ENCODE results near the gene CKB. TPM values are rescaled to one million over a fixed set of nuclear protein-coding genes. Genes with fewer than 3 reads are reported as not detected.

The CKB gene
- polyA plus RNA-seq, 1 donor (not counting 4 experiments of a cell fraction or from before 2014, with no cell fraction given): 10.0 TPM

DNA sequence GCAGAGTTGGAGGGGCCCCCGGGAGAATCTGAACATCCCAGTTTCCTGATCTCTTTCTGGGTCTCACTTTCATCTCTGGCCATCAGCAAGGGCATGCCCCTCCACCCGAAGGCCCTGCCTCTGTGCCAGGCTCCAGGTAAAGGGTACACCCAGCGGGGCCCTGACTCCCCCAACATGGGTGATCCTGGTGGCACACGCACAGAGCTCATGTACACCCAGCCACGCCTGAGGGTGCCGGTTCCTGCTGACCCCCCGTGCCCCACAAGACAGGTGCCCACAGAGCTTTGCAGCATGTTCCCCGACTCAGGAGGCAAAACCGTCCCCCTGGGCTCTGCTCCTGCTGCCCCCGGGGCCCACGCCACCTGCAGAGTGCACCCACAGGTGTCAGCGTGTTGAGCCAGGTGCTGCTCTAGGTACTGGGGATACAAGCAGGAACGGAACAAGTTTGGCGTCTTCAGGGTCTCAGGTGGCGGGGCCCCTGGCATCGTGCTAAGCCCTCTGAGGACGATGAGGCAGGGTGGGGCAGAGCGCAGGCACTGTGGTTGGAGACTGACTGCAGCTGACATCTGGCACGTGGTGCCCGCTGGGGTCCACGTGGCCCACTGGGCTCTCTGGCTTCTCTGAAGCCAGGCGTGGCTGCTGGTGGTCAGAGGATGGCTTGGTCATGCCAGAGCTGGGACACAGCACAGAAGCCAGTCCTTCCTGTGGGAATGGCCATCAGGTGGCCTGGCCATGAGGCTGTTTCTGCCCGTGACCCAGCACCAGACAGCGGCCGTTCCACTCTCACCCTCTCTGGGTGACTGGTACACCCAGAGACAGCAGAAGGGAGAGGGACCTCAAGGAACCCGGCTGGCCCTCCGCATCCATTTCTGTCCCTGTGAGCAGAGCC lies 26.1 kb upstream of the CKB start:
- TF ChIP-seq, protein P1, sequence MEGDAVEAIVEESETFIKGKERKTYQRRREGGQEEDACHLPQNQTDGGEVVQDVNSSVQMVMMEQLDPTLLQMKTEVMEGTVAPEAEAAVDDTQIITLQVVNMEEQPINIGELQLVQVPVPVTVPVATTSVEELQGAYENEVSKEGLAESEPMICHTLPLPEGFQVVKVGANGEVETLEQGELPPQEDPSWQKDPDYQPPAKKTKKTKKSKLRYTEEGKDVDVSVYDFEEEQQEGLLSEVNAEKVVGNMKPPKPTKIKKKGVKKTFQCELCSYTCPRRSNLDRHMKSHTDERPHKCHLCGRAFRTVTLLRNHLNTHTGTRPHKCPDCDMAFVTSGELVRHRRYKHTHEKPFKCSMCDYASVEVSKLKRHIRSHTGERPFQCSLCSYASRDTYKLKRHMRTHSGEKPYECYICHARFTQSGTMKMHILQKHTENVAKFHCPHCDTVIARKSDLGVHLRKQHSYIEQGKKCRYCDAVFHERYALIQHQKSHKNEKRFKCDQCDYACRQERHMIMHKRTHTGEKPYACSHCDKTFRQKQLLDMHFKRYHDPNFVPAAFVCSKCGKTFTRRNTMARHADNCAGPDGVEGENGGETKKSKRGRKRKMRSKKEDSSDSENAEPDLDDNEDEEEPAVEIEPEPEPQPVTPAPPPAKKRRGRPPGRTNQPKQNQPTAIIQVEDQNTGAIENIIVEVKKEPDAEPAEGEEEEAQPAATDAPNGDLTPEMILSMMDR (optimal IDR thresholded peaks at IDR 0.05 in 1 of 3, IDR thresholded peaks at IDR 0.05 in 1 of 3, conservative IDR thresholded peaks at IDR 0.05 in 1 of 3; ENCODE audit: extremely low read depth in 1 of 3, insufficient read depth in 2 of 3, low read length in 3 of 3): no peak
- TF ChIP-seq EZH2 (IDR thresholded peaks at IDR 0.05; ENCODE audit: low read length): no peak
- Histone ChIP-seq H3K4me2 (ENCODE audit: control insufficient read depth, extremely low read depth, insufficient read depth, low read depth, low read length) (no peak overlapping the region), H3K79me2 (ENCODE audit: control insufficient read depth, insufficient read depth, low read length) (no peaks in the 10 kb centered on the region), H3K9me1 (ENCODE audit: control insufficient read depth, extremely low read depth, insufficient read depth, low read length) (peaks cover 11% of the 10 kb centered on the region), H3K4me1 (ENCODE audit: control insufficient read depth, extremely low read depth, insufficient read depth, low read length) (peaks cover 20% of the 10 kb centered on the region), H3K9ac (ENCODE audit: control insufficient read depth, extremely low read depth, insufficient read depth, low read length) (no peak overlapping the region), H3K4me3 (ENCODE audit: control insufficient read depth in 2 of 3, extremely low read depth in 1 of 3, insufficient read depth in 2 of 3, low read depth in 1 of 3, low read length in 3 of 3) (no peak overlapping the region), H3K36me3 (ENCODE audit: control insufficient read depth in 2 of 2, extremely low read depth in 1 of 2, insufficient read depth in 2 of 2, low read length in 2 of 2) (no peaks in the 10 kb centered on the region), H2AFZ (ENCODE audit: control insufficient read depth, low read length) (no peak overlapping the region), H4K20me1 (ENCODE audit: control insufficient read depth, extremely low read depth, insufficient read depth, low read length) (peaks cover 10% of the 10 kb centered on the region), H3K27me3 (ENCODE audit: control insufficient read depth, extremely low read depth, insufficient read depth, low read length) (no peaks in the 10 kb centered on the region), H3K9me3 (ENCODE audit: control insufficient read depth, low read depth, low read length) (no peaks in the 10 kb centered on the region), H3K27ac (ENCODE audit: control insufficient read depth, insufficient read depth, low read length) (no peak overlapping the region)
- FAIRE-seq: no peak
- no peak for DNase-seq (ENCODE audit: low read depth, low spot score)
- dilution Hi-C loops (cut with MboI; ENCODE audit: extremely low pct_ligation_motif_present, low sequenced_read_pairs): no loop called here

DNA sequence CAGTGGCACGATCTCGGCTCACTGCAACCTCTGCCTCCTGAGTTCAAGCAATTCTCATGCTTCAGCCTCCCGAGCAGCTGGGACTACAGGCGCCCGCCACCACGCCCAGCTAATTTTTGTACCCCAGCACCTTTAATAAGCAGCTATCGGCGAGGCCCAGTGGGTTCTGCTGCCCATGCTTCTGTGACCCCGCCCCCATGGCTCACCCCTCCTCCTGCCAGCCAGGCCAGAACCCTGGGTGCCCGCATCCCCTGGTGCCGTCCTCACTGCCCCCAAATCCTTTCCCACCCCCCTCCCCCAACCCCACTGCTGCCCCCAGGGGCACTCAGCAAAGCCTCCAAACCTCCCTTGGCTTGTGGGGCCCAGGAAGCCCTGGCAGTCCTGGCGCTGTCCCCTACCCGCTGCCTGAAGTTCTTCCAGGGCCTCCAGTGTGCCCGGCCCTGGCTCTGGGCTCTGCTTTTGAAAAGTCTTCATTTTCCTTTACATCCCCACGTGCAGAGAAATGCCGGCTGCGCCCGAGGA lies 25.4 kb upstream of the CKB start:
- Histone ChIP-seq H2AFZ (ENCODE audit: control insufficient read depth, low read length) (no peak overlapping the region), H3K36me3 (ENCODE audit: control insufficient read depth in 2 of 2, extremely low read depth in 1 of 2, insufficient read depth in 2 of 2, low read length in 2 of 2) (no peaks in the 10 kb centered on the region), H3K9me1 (ENCODE audit: control insufficient read depth, extremely low read depth, insufficient read depth, low read length) (peaks cover 11% of the 10 kb centered on the region), H3K4me3 (ENCODE audit: control insufficient read depth in 2 of 3, extremely low read depth in 1 of 3, insufficient read depth in 2 of 3, low read depth in 1 of 3, low read length in 3 of 3) (no peak overlapping the region), H3K27ac (ENCODE audit: control insufficient read depth, insufficient read depth, low read length) (no peak overlapping the region), H3K4me2 (ENCODE audit: control insufficient read depth, extremely low read depth, insufficient read depth, low read depth, low read length) (no peak overlapping the region), H3K9me3 (ENCODE audit: control insufficient read depth, low read depth, low read length) (no peaks in the 10 kb centered on the region), H3K4me1 (ENCODE audit: control insufficient read depth, extremely low read depth, insufficient read depth, low read length) (peaks cover 20% of the 10 kb centered on the region), H3K9ac (ENCODE audit: control insufficient read depth, extremely low read depth, insufficient read depth, low read length) (no peak overlapping the region), H3K79me2 (ENCODE audit: control insufficient read depth, insufficient read depth, low read length) (no peaks in the 10 kb centered on the region), H3K27me3 (ENCODE audit: control insufficient read depth, extremely low read depth, insufficient read depth, low read length) (no peaks in the 10 kb centered on the region), H4K20me1 (ENCODE audit: control insufficient read depth, extremely low read depth, insufficient read depth, low read length) (peaks cover 10% of the 10 kb centered on the region)
- TF ChIP-seq, protein P1 (optimal IDR thresholded peaks at IDR 0.05 in 1 of 3, IDR thresholded peaks at IDR 0.05 in 1 of 3, conservative IDR thresholded peaks at IDR 0.05 in 1 of 3; ENCODE audit: extremely low read depth in 1 of 3, insufficient read depth in 2 of 3, low read length in 3 of 3): no peak
- no peak for TF ChIP-seq EZH2 (IDR thresholded peaks at IDR 0.05; ENCODE audit: low read length)
- DNase-seq (ENCODE audit: low read depth, low spot score): no peak
- no peak for FAIRE-seq
- dilution Hi-C loops (cut with MboI; ENCODE audit: extremely low pct_ligation_motif_present, low sequenced_read_pairs): no loop called here
